ENCODE results near the gene AOPEP. TPM values are rescaled to one million over a fixed set of nuclear protein-coding genes. Genes with fewer than 3 reads are reported as not detected.

The AOPEP gene
- total RNA-seq, 1 experiment from 2014 or later = 89.5 TPM

DNA sequence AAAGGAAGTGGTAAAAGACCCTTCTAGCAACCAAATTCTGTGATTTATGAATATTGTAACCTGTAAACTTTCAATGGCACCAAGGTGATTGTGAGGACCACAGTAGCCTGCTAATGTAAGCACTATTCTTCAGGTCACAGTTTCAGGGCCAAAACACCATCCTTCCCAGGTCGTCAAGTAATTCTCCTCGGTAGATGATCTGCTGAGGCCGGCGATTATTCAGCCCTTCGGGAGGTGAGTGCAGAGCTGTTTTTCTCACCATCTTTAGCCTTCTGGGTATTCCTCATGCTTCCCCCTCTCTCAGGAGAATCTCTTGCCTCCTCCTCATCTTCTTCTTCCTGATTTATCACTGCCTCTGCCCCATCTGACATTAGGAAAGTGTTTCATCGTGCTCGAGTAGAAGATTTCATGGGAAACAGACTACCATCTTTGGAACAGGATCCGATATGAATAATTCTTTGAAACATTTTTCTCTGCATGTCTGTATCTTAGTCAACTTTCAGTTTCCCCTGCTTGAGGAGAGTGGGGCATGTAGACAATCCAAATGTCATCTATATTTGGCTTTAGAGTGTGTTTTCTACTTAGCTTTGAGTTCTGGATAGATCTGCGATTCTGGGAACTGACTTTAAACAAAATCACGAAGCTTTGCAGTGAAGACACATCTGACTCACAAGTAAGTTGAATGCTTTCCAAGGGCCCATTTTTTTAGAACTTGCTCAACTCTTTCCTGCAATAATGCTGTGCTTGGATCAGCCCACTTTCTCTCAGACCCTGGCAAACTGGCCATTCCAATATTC lies 173.9 kb downstream of the AOPEP start:
- BruUV-seq (replicated peaks) = TSS peak; percentile 69
- TF ChIP-seq, protein P1, sequence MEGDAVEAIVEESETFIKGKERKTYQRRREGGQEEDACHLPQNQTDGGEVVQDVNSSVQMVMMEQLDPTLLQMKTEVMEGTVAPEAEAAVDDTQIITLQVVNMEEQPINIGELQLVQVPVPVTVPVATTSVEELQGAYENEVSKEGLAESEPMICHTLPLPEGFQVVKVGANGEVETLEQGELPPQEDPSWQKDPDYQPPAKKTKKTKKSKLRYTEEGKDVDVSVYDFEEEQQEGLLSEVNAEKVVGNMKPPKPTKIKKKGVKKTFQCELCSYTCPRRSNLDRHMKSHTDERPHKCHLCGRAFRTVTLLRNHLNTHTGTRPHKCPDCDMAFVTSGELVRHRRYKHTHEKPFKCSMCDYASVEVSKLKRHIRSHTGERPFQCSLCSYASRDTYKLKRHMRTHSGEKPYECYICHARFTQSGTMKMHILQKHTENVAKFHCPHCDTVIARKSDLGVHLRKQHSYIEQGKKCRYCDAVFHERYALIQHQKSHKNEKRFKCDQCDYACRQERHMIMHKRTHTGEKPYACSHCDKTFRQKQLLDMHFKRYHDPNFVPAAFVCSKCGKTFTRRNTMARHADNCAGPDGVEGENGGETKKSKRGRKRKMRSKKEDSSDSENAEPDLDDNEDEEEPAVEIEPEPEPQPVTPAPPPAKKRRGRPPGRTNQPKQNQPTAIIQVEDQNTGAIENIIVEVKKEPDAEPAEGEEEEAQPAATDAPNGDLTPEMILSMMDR (IDR thresholded peaks at IDR 0.05; ENCODE audit: unreplicated experiment) = no peak
- no peak for DNase-seq
- CTCF ChIA-PET = interaction anchor here (0.7 kb wide), 1 partner anchor 74 kb away, joined by 3 read pairs; no protein-coding TSS in a partner anchor
- Mint-ChIP-seq H3K4me1 (ENCODE audit: low read depth, unreplicated experiment) (peaks cover 40% of the 10 kb centered on the region), H3K9me3 (ENCODE audit: low read depth, unreplicated experiment) (no peaks in the 10 kb centered on the region), H3K36me3 (ENCODE audit: insufficient read depth, unreplicated experiment) (no peaks in the 10 kb centered on the region), H3K27me3 (ENCODE audit: unreplicated experiment) (no peaks in the 10 kb centered on the region), H3K4me3 (ENCODE audit: low read depth, unreplicated experiment) (peak overlapping the region; percentile 43), H3K27ac (ENCODE audit: unreplicated experiment) (peak overlapping the region; percentile 91)
- intact Hi-C loops (cut with micrococcal nuclease; ENCODE audit: unreplicated experiment) = no loop called here

DNA sequence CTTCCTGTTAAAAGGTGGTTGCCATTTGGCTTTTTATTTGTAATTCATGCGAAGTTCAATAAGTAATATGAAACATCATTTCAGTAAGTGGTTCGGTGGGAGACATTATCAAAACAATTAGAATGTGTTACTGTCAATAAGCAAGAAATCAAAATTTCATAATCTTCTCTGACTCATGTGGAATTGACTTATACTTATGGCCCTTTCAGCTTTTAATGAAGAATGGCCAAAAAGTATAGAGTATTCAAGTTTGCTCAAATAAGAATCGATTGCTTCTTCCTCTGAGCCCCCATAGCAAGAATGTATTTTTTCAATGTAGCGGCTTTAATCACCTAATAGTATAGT lies 174.5 kb downstream of the AOPEP start:
- H3K4me1 Mint-ChIP-seq (ENCODE audit: low read depth, unreplicated experiment) = peaks cover 39% of the 10 kb centered on the region
- DNase-seq = no peak
- no peaks in the 10 kb centered on the region for H3K36me3 Mint-ChIP-seq (ENCODE audit: insufficient read depth, unreplicated experiment)
- H3K9me3 Mint-ChIP-seq (ENCODE audit: low read depth, unreplicated experiment) = no peaks in the 10 kb centered on the region
- intact Hi-C loops (cut with micrococcal nuclease; ENCODE audit: unreplicated experiment) = no loop called here
- BruUV-seq (replicated peaks) = no TSS peak
- peak overlapping the region; percentile 91 for H3K27ac Mint-ChIP-seq (ENCODE audit: unreplicated experiment)
- TF ChIP-seq, protein P1 (IDR thresholded peaks at IDR 0.05; ENCODE audit: unreplicated experiment) = no peak
- peak overlapping the region; percentile 43 for H3K4me3 Mint-ChIP-seq (ENCODE audit: low read depth, unreplicated experiment)
- CTCF ChIA-PET = no interaction called here
- H3K27me3 Mint-ChIP-seq (ENCODE audit: unreplicated experiment) = no peaks in the 10 kb centered on the region

DNA sequence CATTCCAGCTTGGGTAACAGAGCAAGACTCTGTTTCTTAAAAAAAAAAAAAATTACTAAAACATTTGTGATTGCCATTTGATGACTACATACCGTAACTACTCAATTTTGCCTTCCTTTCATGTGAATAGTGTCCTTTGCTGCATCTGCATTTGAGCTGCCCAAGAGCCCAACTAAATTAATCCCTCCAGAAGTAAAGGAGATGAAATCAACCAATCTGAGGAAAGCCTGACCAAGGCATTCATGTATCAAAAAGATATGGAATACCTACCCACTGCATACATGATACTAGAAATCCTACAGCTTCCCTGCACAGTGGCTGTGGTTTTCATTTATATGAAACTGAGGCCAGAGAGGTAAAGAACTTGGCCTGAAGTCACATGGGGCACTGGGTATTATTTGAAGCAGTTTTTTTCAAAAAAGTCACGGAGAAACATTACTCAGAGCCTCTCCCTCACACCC lies 177.5 kb downstream of the AOPEP start:
- CTCF ChIA-PET = interaction anchor here (0.7 kb wide), 1 partner anchor 9 kb away, joined by 7 read pairs; no protein-coding TSS in a partner anchor

DNA sequence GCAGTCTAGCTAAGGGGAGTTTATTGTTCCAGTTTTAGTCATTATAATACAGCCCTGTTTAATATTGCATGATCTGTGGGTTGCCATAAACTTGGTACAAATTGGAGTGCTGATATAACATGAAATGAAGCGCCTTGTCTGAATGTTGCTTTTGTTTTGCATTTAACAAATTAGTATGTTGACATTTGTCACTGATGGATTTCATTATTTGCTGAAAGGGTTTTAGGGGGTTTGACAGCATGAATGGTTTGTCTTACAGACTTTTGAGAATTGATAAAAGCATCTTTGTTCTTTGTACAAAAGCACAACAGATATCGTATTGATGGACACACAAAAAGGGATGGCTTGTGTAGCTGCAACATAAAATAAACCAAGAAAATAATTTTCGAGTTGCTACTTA lies 178.3 kb downstream of the AOPEP start:
- BruUV-seq (replicated peaks) = no TSS peak
- peaks cover 47% of the 10 kb centered on the region for H3K4me1 Mint-ChIP-seq (ENCODE audit: low read depth, unreplicated experiment)
- TF ChIP-seq, protein P1 (IDR thresholded peaks at IDR 0.05; ENCODE audit: unreplicated experiment) = no peak
- no peak overlapping the region for H3K4me3 Mint-ChIP-seq (ENCODE audit: low read depth, unreplicated experiment)
- DNase-seq = no peak
- H3K27me3 Mint-ChIP-seq (ENCODE audit: unreplicated experiment) = no peaks in the 10 kb centered on the region
- H3K27ac Mint-ChIP-seq (ENCODE audit: unreplicated experiment) = no peak overlapping the region
- CTCF ChIA-PET = no interaction called here
- H3K36me3 Mint-ChIP-seq (ENCODE audit: insufficient read depth, unreplicated experiment) = peaks cover under 1% of the 10 kb centered on the region
- intact Hi-C loops (cut with micrococcal nuclease; ENCODE audit: unreplicated experiment) = no loop called here
- H3K9me3 Mint-ChIP-seq (ENCODE audit: low read depth, unreplicated experiment) = no peaks in the 10 kb centered on the region

More for the DNA sequence above, 177.5 kb downstream of the AOPEP start:
- BruUV-seq (replicated peaks) = no TSS peak
- DNase-seq = no peak
- H3K9me3 Mint-ChIP-seq (ENCODE audit: low read depth, unreplicated experiment) = no peaks in the 10 kb centered on the region
- H3K4me1 Mint-ChIP-seq (ENCODE audit: low read depth, unreplicated experiment) = peaks cover 49% of the 10 kb centered on the region
- no peak overlapping the region for H3K4me3 Mint-ChIP-seq (ENCODE audit: low read depth, unreplicated experiment)
- peak overlapping the region; percentile 54 for H3K27ac Mint-ChIP-seq (ENCODE audit: unreplicated experiment)
- no peaks in the 10 kb centered on the region for H3K36me3 Mint-ChIP-seq (ENCODE audit: insufficient read depth, unreplicated experiment)
- TF ChIP-seq, protein P1 (IDR thresholded peaks at IDR 0.05; ENCODE audit: unreplicated experiment) = no peak
- no peaks in the 10 kb centered on the region for H3K27me3 Mint-ChIP-seq (ENCODE audit: unreplicated experiment)
- intact Hi-C loops (cut with micrococcal nuclease; ENCODE audit: unreplicated experiment) = no loop called here
